GM12872 (cell line): ENCODE measurements around the gene ILDR2.
A peak's percentile ranks its signal among the peaks of the same experiment; 100 is the strongest.

ENCODE experiments used
- TF ChIP-seq, protein P1 (sequence below): IDR thresholded peaks from 3 replicates; pipeline ENCODE4 v1.5.1; 2011; ENCODE audit warnings: low read depth, mild to moderate bottlenecking, low read length, moderate library complexity; ENCODE audit not compliant: insufficient read depth

Gene ILDR2

DNA sequence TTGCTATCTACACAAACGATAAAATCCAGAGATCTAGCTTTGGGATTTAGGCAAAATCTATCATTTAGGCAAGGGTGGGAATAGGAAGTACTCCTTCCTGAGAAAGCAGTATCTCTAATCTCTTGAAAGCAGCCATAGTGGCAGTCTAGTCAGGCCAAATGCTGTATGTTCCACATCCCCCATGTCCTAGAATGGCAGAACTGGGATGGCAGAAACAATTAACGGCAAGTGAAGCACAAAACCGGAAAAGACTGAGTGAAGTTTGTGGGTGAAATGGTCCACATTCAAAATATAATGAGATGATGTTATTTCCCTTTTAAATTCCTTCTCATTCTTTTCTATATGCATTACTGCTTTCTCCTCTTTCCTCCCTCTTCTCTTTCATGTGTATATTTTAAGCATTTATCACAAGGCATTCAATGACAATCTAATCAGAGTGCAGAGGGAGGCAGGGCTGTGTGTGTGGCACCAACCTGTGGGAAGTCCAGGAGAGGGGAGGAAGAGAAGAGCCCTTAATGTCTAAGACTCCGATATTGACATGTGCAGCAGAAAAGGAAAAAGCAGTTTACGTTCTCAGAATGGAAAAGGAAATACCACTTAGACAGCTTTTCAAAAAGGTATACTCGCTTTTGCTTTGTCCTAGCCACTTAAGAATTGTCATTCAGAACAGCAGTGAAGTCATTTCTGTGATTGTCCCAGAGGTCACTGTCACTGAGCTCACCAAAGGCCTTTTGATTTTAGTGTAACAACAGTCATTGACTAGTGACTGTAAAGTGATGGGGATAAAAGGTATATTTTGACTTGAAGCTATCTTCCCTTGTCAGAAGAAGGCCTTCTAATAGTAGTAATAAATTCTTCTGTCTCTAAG is 57.0 kb downstream of the ILDR2 start:
- TF ChIP-seq, protein P1, sequence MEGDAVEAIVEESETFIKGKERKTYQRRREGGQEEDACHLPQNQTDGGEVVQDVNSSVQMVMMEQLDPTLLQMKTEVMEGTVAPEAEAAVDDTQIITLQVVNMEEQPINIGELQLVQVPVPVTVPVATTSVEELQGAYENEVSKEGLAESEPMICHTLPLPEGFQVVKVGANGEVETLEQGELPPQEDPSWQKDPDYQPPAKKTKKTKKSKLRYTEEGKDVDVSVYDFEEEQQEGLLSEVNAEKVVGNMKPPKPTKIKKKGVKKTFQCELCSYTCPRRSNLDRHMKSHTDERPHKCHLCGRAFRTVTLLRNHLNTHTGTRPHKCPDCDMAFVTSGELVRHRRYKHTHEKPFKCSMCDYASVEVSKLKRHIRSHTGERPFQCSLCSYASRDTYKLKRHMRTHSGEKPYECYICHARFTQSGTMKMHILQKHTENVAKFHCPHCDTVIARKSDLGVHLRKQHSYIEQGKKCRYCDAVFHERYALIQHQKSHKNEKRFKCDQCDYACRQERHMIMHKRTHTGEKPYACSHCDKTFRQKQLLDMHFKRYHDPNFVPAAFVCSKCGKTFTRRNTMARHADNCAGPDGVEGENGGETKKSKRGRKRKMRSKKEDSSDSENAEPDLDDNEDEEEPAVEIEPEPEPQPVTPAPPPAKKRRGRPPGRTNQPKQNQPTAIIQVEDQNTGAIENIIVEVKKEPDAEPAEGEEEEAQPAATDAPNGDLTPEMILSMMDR, result no peak

- TF ChIP-seq, protein P1, result no peak
Observed at GRCh38 chr1:166915941-166916340, 59.4 kb downstream of the ILDR2 start.

GRCh38 chr1:166915042-166915441 is 60.3 kb downstream of the ILDR2 start:
- TF ChIP-seq, protein P1, result no peak

DNA sequence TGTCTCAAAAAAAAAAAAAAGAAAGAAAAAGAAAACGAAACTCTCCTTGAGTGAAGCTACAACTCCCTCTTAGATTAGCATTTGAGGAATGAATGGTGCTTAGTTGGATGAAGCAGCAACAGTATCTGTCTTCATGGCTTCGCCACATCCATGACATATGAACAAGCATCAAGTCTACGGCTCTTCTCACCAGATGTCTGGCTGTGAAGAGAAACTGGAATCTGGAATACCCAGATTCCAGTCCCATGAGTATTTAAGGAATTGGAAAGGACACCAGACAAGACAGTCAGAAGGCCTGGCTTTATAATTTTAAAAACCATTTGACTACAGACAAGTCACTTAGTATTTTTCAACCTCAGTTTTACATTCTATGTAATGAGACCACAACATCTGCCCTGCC is 61.2 kb downstream of the ILDR2 start:
- TF ChIP-seq, protein P1, result no peak

DNA sequence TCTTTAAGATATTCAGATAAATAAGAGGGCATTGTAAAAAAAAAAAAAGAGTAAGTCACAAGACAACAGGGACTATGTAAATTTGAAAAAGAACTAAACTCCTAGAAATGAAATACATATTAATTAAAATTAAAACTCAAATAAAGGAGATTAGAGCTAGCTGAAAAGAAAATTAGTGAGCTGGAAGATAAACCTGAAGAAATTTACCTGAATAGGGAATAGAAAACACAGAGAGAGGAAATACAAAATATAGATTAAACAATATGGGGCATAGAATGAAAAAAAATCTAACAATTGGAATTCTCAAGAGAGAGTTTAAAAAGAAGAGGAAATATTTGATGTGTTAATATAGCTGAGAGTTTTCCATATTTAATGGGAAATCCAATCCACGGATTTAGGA is 63.7 kb downstream of the ILDR2 start:
- TF ChIP-seq, protein P1, result no peak

DNA sequence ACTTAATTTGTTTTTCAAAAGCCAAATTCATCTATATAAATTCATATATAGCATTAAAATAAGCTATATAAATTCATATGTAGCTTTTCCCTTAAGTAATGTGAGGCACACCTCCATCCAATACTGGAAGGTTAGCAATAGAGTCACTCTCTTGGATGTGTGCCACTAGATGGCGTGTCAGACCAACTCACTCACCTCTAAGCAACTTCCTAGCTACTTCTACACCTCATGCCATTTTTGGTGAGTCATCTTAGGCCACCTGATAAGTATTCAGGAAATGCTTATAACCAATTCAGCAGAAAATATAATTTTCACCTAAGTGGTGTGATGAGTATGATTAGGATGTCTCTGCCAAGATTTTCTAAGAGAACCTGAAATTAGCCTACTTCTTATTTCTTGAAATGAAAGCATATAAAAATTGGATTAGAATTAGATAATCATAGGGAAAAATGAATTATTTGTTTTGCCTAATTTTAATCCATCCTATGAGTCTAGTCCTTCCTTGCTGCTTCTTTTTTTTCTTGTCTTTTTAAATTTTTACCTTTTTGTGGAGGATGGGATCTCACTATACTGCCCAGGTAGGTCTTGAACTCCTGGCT is 64.8 kb downstream of the ILDR2 start:
- TF ChIP-seq, protein P1, result peak; percentile 77

DNA sequence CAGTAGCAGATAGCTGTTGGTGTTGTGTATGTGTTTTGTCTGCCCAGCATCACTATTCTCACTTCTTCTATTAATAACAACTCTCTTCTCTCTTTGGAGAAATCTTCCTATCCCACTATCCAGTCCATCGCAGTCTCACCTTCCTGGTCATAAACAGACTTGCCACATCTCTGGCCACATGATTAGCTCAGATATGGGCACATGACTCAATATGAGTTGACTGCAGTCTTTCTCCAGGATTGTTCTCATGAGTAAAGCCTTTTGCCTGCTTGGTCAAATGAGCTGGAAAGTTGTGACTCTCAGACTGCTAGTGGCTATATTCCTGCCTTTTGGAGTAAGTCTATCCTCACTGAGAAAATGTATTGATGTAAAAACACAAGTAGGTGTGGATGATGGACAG is 66.4 kb downstream of the ILDR2 start:
- TF ChIP-seq, protein P1, result no peak
